Endothelial cell (in vitro differentiated cells): ENCODE measurements around the gene ARMC5. TPM values are rescaled to one million over a fixed set of nuclear protein-coding genes. Genes with fewer than 3 reads are reported as not detected.

ENCODE experiments used
- DNase-seq: peaks from one replicate; pipeline ENCODE4 v3.0.0; 2021; ENCODE audit warnings: low spot score
- H3K27ac Mint-ChIP-seq: one replicate; pipeline ENCODE4 v1.8.0; 2021; ENCODE audit warnings: mixed read lengths, inconsistent platforms; ENCODE audit not compliant: unreplicated experiment
- H3K27me3 Mint-ChIP-seq: one replicate; pipeline ENCODE4 v1.8.0; 2021; ENCODE audit warnings: mild to moderate bottlenecking, moderate library complexity, mixed read lengths, inconsistent platforms; ENCODE audit not compliant: unreplicated experiment
- H3K36me3 Mint-ChIP-seq: one replicate; pipeline ENCODE4 v1.8.0; 2021; ENCODE audit warnings: mild to moderate bottlenecking, low read depth, mixed read lengths, inconsistent platforms; ENCODE audit not compliant: unreplicated experiment
- H3K4me1 Mint-ChIP-seq: one replicate; pipeline ENCODE4 v1.8.0; 2021; ENCODE audit warnings: mild to moderate bottlenecking, mixed read lengths, inconsistent platforms; ENCODE audit not compliant: unreplicated experiment
- H3K4me3 Mint-ChIP-seq: one replicate; pipeline ENCODE4 v1.8.0; 2021; ENCODE audit warnings: mild to moderate bottlenecking, mixed read lengths, inconsistent platforms; ENCODE audit not compliant: unreplicated experiment
- H3K9me3 Mint-ChIP-seq: one replicate; pipeline ENCODE4 v1.8.0; 2021; ENCODE audit warnings: mixed read lengths, inconsistent platforms; ENCODE audit not compliant: unreplicated experiment
- total RNA-seq: library from RNA; stranded (reverse); fragmentation: NEBNext Ultra II Directional; extraction: Animal tissue kit (Norgen Biotek cat#: 25700); gene quantifications from one replicate; pipeline ENCODE4 v1.2.1, GENCODE V29; 2021; ENCODE audit not compliant: unreplicated experiment
- TF ChIP-seq, protein P1 (sequence below): fragments of 200-600 bp; sonication (generic); IDR thresholded peaks from one replicate; pipeline ENCODE4 v1.5.0; 2021; ENCODE audit warnings: antibody characterized with exemption; ENCODE audit not compliant: unreplicated experiment

ARMC5 gene
- total RNA-seq, 1 donor from 2014 or later, result 15.9 TPM

DNA sequence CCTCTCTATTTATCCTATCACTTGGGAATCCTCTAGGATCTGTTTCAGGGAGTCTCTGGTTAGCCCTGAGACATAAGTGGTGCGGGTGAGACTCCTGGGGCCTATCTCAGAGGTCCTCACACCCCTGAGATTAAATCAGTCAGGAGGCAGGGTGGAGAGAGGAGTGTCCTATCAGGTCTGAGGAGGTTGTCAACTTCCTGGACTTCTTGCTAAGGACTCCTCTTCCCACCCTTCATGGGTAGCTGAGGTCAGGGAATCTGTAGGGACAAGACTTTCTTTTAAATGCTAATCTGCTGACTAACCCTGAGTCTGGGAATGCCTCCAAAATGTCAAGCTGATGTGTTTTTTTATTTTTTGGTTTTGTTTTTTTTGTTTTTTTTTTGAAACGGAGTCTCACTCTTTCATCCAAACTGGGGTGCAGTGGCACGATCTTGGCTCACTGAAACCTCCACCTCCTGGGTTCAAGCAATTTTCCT, 6.6 kb upstream of the ARMC5 start:
- Mint-ChIP-seq H3K36me3 (no peaks in the 10 kb centered on the region), H3K4me3 (no peak overlapping the region), H3K9me3 (no peaks in the 10 kb centered on the region), H3K4me1 (peaks cover 27% of the 10 kb centered on the region), H3K27ac (no peak overlapping the region), H3K27me3 (peaks cover 7% of the 10 kb centered on the region)
- TF ChIP-seq, protein P1, sequence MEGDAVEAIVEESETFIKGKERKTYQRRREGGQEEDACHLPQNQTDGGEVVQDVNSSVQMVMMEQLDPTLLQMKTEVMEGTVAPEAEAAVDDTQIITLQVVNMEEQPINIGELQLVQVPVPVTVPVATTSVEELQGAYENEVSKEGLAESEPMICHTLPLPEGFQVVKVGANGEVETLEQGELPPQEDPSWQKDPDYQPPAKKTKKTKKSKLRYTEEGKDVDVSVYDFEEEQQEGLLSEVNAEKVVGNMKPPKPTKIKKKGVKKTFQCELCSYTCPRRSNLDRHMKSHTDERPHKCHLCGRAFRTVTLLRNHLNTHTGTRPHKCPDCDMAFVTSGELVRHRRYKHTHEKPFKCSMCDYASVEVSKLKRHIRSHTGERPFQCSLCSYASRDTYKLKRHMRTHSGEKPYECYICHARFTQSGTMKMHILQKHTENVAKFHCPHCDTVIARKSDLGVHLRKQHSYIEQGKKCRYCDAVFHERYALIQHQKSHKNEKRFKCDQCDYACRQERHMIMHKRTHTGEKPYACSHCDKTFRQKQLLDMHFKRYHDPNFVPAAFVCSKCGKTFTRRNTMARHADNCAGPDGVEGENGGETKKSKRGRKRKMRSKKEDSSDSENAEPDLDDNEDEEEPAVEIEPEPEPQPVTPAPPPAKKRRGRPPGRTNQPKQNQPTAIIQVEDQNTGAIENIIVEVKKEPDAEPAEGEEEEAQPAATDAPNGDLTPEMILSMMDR, result no peak
- DNase-seq, result no peak

DNA sequence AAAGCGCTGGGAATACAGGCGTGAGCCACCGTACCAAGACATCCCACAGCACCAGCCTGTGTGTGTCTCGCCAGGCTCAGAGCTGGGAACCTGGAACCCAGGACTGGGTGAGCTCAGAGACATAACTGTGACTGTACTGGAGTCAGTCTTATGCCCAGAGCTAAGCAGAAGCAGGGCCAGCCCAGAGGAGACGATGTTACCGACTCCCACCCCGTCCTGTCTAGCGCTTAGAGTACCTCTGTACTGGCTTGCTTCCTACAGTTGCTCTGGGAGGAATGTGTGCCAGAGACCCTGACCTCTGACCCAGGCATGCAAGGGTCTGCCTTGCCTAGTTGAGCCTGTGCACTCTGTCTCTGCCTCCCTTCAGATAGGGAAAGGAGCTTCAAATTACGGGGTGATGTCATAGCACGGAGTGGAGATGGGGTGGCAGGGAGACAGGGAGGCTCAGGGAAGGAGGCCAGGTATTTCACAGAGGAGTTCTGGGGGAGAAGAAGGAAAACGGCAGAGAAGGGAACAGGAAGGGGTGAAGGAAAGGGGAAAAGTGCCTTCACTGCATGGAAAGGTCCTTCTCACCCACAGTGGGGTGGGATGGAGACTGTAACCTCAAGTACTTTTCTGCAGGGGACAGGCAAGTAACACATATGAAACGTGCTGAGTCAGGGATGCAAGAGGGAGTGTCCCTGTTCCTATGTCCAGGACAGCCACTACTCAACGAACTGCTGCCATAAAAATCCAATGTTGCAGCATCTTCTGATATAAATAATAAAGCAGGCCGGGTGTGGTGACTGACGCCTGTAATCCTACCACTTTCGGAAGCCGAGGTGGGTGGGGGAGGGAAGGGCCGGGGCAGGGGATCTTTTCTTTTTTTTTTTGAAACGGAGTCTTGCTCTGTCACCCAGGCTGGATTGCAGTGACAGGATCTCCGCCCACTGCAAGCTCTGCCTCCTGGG, 5.8 kb upstream of the ARMC5 start:
- no peak for DNase-seq
- peaks cover 10% of the 10 kb centered on the region for H3K27me3 Mint-ChIP-seq
- no peak overlapping the region for H3K4me3 Mint-ChIP-seq
- no peaks in the 10 kb centered on the region for H3K36me3 Mint-ChIP-seq
- TF ChIP-seq, protein P1, result no peak
- no peak overlapping the region for H3K27ac Mint-ChIP-seq
- H3K9me3 Mint-ChIP-seq, result no peaks in the 10 kb centered on the region
- peaks cover 27% of the 10 kb centered on the region for H3K4me1 Mint-ChIP-seq

DNA sequence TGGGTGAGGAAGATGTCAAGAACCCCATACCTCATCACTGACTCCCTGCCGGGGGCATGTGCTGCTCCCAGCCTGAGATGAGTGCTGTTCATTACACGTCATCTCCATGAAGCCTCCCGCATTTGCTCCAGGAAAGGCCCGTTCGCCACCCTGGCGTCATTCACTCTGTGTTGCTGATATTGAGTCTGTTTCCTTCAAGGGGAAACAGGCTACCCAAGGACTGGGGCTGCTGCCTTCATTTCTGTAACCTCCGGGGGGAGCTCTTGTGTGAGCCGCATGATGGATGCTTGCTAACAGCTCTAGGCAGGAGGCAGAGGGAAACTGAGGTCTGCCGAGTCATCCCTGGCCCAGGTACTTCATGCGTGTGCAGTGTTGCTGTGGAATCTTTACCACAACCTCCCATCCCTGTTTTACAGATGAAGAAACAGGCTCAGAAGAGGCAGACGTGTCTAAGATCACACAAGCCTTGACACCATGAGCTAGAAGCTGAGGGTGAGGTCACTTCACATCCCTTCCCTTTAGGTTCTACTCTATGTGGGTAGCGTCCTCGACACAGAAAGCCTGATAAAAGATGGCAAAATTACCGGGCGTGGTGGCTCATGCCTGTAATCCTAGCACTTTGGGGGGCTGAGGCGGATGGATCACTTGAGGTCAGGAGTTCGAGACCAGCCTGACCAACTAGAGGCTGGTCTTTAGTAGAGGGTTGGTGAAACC, 3.5 kb upstream of the ARMC5 start:
- H3K9me3 Mint-ChIP-seq, result no peaks in the 10 kb centered on the region
- peaks cover 35% of the 10 kb centered on the region for H3K4me1 Mint-ChIP-seq
- H3K27me3 Mint-ChIP-seq, result peaks cover 19% of the 10 kb centered on the region

DNA sequence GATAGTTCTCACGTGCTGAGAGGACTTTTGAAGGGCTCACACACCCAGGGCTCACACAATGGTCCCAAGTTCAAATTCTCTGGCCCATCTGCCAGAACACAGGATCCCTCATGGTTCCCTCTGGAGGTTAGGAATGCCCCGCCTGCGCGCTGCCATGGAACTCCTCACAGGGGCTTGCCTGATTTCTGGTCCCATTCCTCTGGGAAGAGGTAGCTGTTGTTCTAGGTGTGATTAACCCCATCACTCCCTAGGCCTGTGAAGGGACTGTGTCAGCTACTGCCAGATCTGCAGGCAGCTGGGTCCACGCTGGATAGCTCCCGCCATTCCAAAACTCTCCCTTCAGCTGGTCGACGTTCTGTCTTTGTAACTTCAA, 2.3 kb upstream of the ARMC5 start:
- DNase-seq, result no peak
- no peak overlapping the region for H3K4me3 Mint-ChIP-seq
- no peaks in the 10 kb centered on the region for H3K9me3 Mint-ChIP-seq
- no peaks in the 10 kb centered on the region for H3K36me3 Mint-ChIP-seq
- H3K4me1 Mint-ChIP-seq, result peaks cover 30% of the 10 kb centered on the region
- TF ChIP-seq, protein P1, result no peak
- no peak overlapping the region for H3K27ac Mint-ChIP-seq
- peaks cover 16% of the 10 kb centered on the region for H3K27me3 Mint-ChIP-seq

More for the DNA sequence above, 3.5 kb upstream of the ARMC5 start:
- peak; percentile 52 for DNase-seq
- TF ChIP-seq, protein P1, result no peak
- H3K4me3 Mint-ChIP-seq, result peak overlapping the region; percentile 48
- peak overlapping the region; percentile 18 for H3K27ac Mint-ChIP-seq
- H3K36me3 Mint-ChIP-seq, result no peaks in the 10 kb centered on the region
